ENCODE results near the gene MSH5. TPM values are rescaled to one million over a fixed set of nuclear protein-coding genes. Genes with fewer than 3 reads are reported as not detected.

The MSH5 gene
- total and polyA plus RNA-seq, 4 experiments from 2014 or later: 0.95 to 12.1 (median 7.3) TPM

- no peak overlapping the region for H3K27ac ChIP-seq (ENCODE audit: low read depth, low read length)
- peaks cover 11% of the 10 kb centered on the region for H3K4me1 ChIP-seq (ENCODE audit: insufficient read depth, low read length)
- H3K36me3 Mint-ChIP-seq: peaks cover 2 to 3% of the 10 kb centered on the region in 2 donors
- POLR2A ChIA-PET (ENCODE audit: partially characterized antibody): no interaction called here
- no peak overlapping the region for H3K27ac Mint-ChIP-seq
- H3K27me3 Mint-ChIP-seq: no peaks in the 10 kb centered on the region
- no peaks in the 10 kb centered on the region for H3K9me3 Mint-ChIP-seq
- intact Hi-C loops (cut with micrococcal nuclease): no loop called here
- H3K4me1 Mint-ChIP-seq: peaks cover 6 to 18% (median 12%) of the 10 kb centered on the region in 4 donors
- CTCF ChIA-PET (ENCODE audit: partially characterized antibody): interaction anchor here (0.9 kb wide), 1 partner anchor 36 kb away, joined by 3 read pairs; no protein-coding TSS in a partner anchor
- no peaks in the 10 kb centered on the region for H3K36me3 ChIP-seq (ENCODE audit: insufficient read depth, low read length)
- no peaks in the 10 kb centered on the region for H3K9me3 ChIP-seq (ENCODE audit: control insufficient read depth in 1 of 2, low read length in 2 of 2)
- no peak overlapping the region for H3K4me3 Mint-ChIP-seq
- H3K27me3 ChIP-seq (ENCODE audit: insufficient read depth, low read length): no peaks in the 10 kb centered on the region
- H3K4me3 ChIP-seq (ENCODE audit: low read length in 2 of 2): no peak overlapping the region
- no peak for DNase-seq
Observed at GRCh38 chr6:31765910-31766794, 26.3 kb downstream of the MSH5 start.

GRCh38 chr6:31767096-31767645, 27.4 kb downstream of the MSH5 start:
- intact Hi-C loops (cut with micrococcal nuclease): no loop called here
- Mint-ChIP-seq H3K4me1 (peaks cover 9 to 24% (median 18%) of the 10 kb centered on the region in 4 donors), H3K27ac (no peak overlapping the region), H3K36me3 (peaks cover 0 to 1% of the 10 kb centered on the region in 2 donors), H3K4me3 (no peak overlapping the region), H3K27me3 (no peaks in the 10 kb centered on the region), H3K9me3 (no peaks in the 10 kb centered on the region)
- CTCF ChIA-PET (ENCODE audit: partially characterized antibody): interaction anchor here (12.8 kb wide), 1 partner anchor 33 kb away, joined by 173 read pairs; the partner anchor contains the start of genes CLIC1, DDAH2 and MSH5
- Histone ChIP-seq H3K36me3 (ENCODE audit: insufficient read depth, low read length) (no peaks in the 10 kb centered on the region), H3K27me3 (ENCODE audit: insufficient read depth, low read length) (no peaks in the 10 kb centered on the region), H3K9me3 (ENCODE audit: control insufficient read depth in 1 of 2, low read length in 2 of 2) (no peaks in the 10 kb centered on the region), H3K4me1 (ENCODE audit: insufficient read depth, low read length) (peaks cover 21% of the 10 kb centered on the region), H3K27ac (ENCODE audit: low read depth, low read length) (no peak overlapping the region), H3K4me3 (ENCODE audit: low read length in 2 of 2) (no peak overlapping the region)
- no peak for DNase-seq
- POLR2A ChIA-PET (ENCODE audit: partially characterized antibody): no interaction called here

- peaks cover 15 to 36% (median 25%) of the 10 kb centered on the region in 4 donors for H3K4me1 Mint-ChIP-seq
- no peak for DNase-seq
- H3K36me3 ChIP-seq (ENCODE audit: insufficient read depth, low read length): no peaks in the 10 kb centered on the region
- H3K27me3 Mint-ChIP-seq: no peaks in the 10 kb centered on the region
- H3K4me3 Mint-ChIP-seq: no peak overlapping the region
- ChIA-PET CTCF (ENCODE audit: partially characterized antibody) (interaction anchor here (1.0 to 12.8 kb wide), 15 partner anchors 9 to 84 kb away, joined by 3 to 173 read pairs (median 8); partner anchors contain the start of genes CLIC1, DDAH2, HSPA1A and HSPA1B), POLR2A (ENCODE audit: partially characterized antibody) (interaction anchor here (0.7 to 7.1 kb wide), 7 partner anchors 31 to 66 kb away, joined by 3 to 78 read pairs (median 6); partner anchors contain the start of genes CLIC1, HSPA1A, HSPA1L and MSH5)
- H3K9me3 Mint-ChIP-seq: no peaks in the 10 kb centered on the region
- peaks cover 35% of the 10 kb centered on the region for H3K4me1 ChIP-seq (ENCODE audit: insufficient read depth, low read length)
- no peak overlapping the region for H3K27ac ChIP-seq (ENCODE audit: low read depth, low read length)
- H3K4me3 ChIP-seq (ENCODE audit: low read length in 2 of 2): no peak overlapping the region
- H3K36me3 Mint-ChIP-seq: no peaks in the 10 kb centered on the region
- no peaks in the 10 kb centered on the region for H3K9me3 ChIP-seq (ENCODE audit: control insufficient read depth in 1 of 2, low read length in 2 of 2)
- intact Hi-C loops (cut with micrococcal nuclease): loop anchor here (1.0 kb wide), 1 partner anchor 39 kb away; the partner anchor contains the start of gene DDAH2
- peak overlapping the region in 3 of 7 donors; percentile 55 to 65 (median 60) for H3K27ac Mint-ChIP-seq
- no peaks in the 10 kb centered on the region for H3K27me3 ChIP-seq (ENCODE audit: insufficient read depth, low read length)
Observed at GRCh38 chr6:31768363-31769257, 28.8 kb downstream of the MSH5 start.

GRCh38 chr6:31769684-31770371, 30.0 kb downstream of the MSH5 start:
- peak; percentile 75 to 81 (median 80) for DNase-seq
- Histone ChIP-seq H3K9me3 (ENCODE audit: control insufficient read depth in 1 of 2, low read length in 2 of 2) (no peaks in the 10 kb centered on the region), H3K4me3 (ENCODE audit: low read length in 2 of 2) (no peak overlapping the region), H3K36me3 (ENCODE audit: insufficient read depth, low read length) (no peaks in the 10 kb centered on the region), H3K4me1 (ENCODE audit: insufficient read depth, low read length) (peaks cover 35% of the 10 kb centered on the region), H3K27me3 (ENCODE audit: insufficient read depth, low read length) (no peaks in the 10 kb centered on the region), H3K27ac (ENCODE audit: low read depth, low read length) (no peak overlapping the region)
- H3K4me3 Mint-ChIP-seq: peak overlapping the region in 2 of 8 donors; percentile 42 to 57
- no peaks in the 10 kb centered on the region for H3K9me3 Mint-ChIP-seq
- ChIA-PET POLR2A (ENCODE audit: partially characterized antibody) (interaction anchor here (0.9 to 7.1 kb wide), 11 partner anchors 28 to 105 kb away, joined by 3 to 78 read pairs (median 5); partner anchors contain the start of genes CLIC1, DDAH2, GPANK1 and HSPA1A), CTCF (ENCODE audit: partially characterized antibody) (interaction anchor here (0.6 to 12.8 kb wide), 31 partner anchors 10 to 219 kb away, joined by 3 to 173 read pairs (median 4); partner anchors contain the start of genes APOM, CLIC1, DDAH2 and HSPA1A)
- H3K27me3 Mint-ChIP-seq: no peaks in the 10 kb centered on the region
- no peaks in the 10 kb centered on the region for H3K36me3 Mint-ChIP-seq
- peaks cover 15 to 34% (median 24%) of the 10 kb centered on the region in 4 donors for H3K4me1 Mint-ChIP-seq
- intact Hi-C loops (cut with micrococcal nuclease): loop anchor here (1.0 to 5.0 kb wide), 2 partner anchors 41 to 47 kb away; partner anchors contain the start of genes DDAH2, HSPA1A and HSPA1L
- peak overlapping the region in 5 of 7 donors; percentile 0 to 65 (median 36) for H3K27ac Mint-ChIP-seq

GRCh38 chr6:31770860-31771259, 31.1 kb downstream of the MSH5 start:
- Mint-ChIP-seq H3K27me3 (no peaks in the 10 kb centered on the region), H3K4me1 (peaks cover 17 to 42% (median 30%) of the 10 kb centered on the region in 4 donors), H3K27ac (peak overlapping the region in 6 of 7 donors; percentile 13 to 89 (median 58)), H3K36me3 (no peaks in the 10 kb centered on the region), H3K4me3 (peak overlapping the region in 3 of 8 donors; percentile 57 to 72 (median 57)), H3K9me3 (no peaks in the 10 kb centered on the region)
- Histone ChIP-seq H3K4me3 (ENCODE audit: low read length in 2 of 2) (no peak overlapping the region), H3K27me3 (ENCODE audit: insufficient read depth, low read length) (no peaks in the 10 kb centered on the region), H3K36me3 (ENCODE audit: insufficient read depth, low read length) (no peaks in the 10 kb centered on the region), H3K4me1 (ENCODE audit: insufficient read depth, low read length) (peaks cover 45% of the 10 kb centered on the region), H3K27ac (ENCODE audit: low read depth, low read length) (no peak overlapping the region), H3K9me3 (ENCODE audit: control insufficient read depth in 1 of 2, low read length in 2 of 2) (no peaks in the 10 kb centered on the region)
- no peak for DNase-seq
- ChIA-PET CTCF (ENCODE audit: partially characterized antibody) (interaction anchor here (1.7 to 12.8 kb wide), 7 partner anchors 12 to 60 kb away, joined by 4 to 173 read pairs (median 11); partner anchors contain the start of genes CLIC1, DDAH2, HSPA1A and HSPA1L), POLR2A (ENCODE audit: partially characterized antibody) (interaction anchor here (0.6 to 7.1 kb wide), 7 partner anchors 8 to 106 kb away, joined by 3 to 78 read pairs (median 7); partner anchors contain the start of genes CLIC1, GPANK1, HSPA1B and MSH5)
- intact Hi-C loops (cut with micrococcal nuclease): loop anchor here (5.0 kb wide), 1 partner anchor 46 kb away; the partner anchor contains the start of genes HSPA1A and HSPA1L

- Mint-ChIP-seq H3K27ac (peak overlapping the region in 5 of 7 donors; percentile 84 to 90 (median 85)), H3K4me1 (peaks cover 20 to 52% (median 38%) of the 10 kb centered on the region in 4 donors), H3K27me3 (no peaks in the 10 kb centered on the region), H3K36me3 (no peaks in the 10 kb centered on the region), H3K9me3 (no peaks in the 10 kb centered on the region), H3K4me3 (peak overlapping the region; percentile 18 to 81 (median 72))
- no peaks in the 10 kb centered on the region for H3K27me3 ChIP-seq (ENCODE audit: insufficient read depth, low read length)
- no peak for DNase-seq
- H3K4me1 ChIP-seq (ENCODE audit: insufficient read depth, low read length): peaks cover 56% of the 10 kb centered on the region
- ChIA-PET POLR2A (ENCODE audit: partially characterized antibody) (interaction anchor here (0.9 to 7.1 kb wide), 8 partner anchors 24 to 58 kb away, joined by 3 to 78 read pairs (median 7); partner anchors contain the start of genes CLIC1, DDAH2, HSPA1B and LSM2), CTCF (ENCODE audit: partially characterized antibody) (interaction anchor here (0.7 to 12.8 kb wide), 3 partner anchors 35 to 59 kb away, joined by 3 to 173 read pairs (median 22); partner anchors contain the start of genes CLIC1, DDAH2 and MSH5)
- intact Hi-C loops (cut with micrococcal nuclease): loop anchor here (2.0 to 5.0 kb wide), 2 partner anchors 33 to 45 kb away; partner anchors contain the start of genes HSPA1A and HSPA1L
- H3K27ac ChIP-seq (ENCODE audit: low read depth, low read length): no peak overlapping the region
- no peak overlapping the region for H3K4me3 ChIP-seq (ENCODE audit: low read length in 2 of 2)
- H3K9me3 ChIP-seq (ENCODE audit: control insufficient read depth in 1 of 2, low read length in 2 of 2): no peaks in the 10 kb centered on the region
- no peaks in the 10 kb centered on the region for H3K36me3 ChIP-seq (ENCODE audit: insufficient read depth, low read length)
Observed at GRCh38 chr6:31771992-31772358, 32.2 kb downstream of the MSH5 start.
